ENCODE results near the gene TAPBPL. TPM values are rescaled to one million over a fixed set of nuclear protein-coding genes. Genes with fewer than 3 reads are reported as not detected.

TAPBPL gene
- total RNA-seq, 1 experiment from 2014 or later, result 6.1 TPM

- Histone ChIP-seq H3K27me3 (ENCODE audit: low read length) (no peaks in the 10 kb centered on the region), H3K4me2 (ENCODE audit: low read depth, low read length, poor library complexity, severe bottlenecking) (peak overlapping the region; percentile 96), H3K4me3 (ENCODE audit: low read length) (peak overlapping the region; percentile 68; the same call in 1 of the 2 replicates), H3K9ac (ENCODE audit: low read length) (peak overlapping the region; percentile 95), H3K9me2 (replicated peaks; ENCODE audit: insufficient read depth, low read length) (no peaks in the 10 kb centered on the region), H3K9me3 (ENCODE audit: low read length) (no peaks in the 10 kb centered on the region), H3K27ac (ENCODE audit: low read length) (peak overlapping the region; percentile 100), H3K79me2 (ENCODE audit: low read length) (peaks cover 1% of the 10 kb centered on the region), H4K20me1 (ENCODE audit: insufficient read depth, low read depth, low read length) (no peaks in the 10 kb centered on the region), H3K36me3 (ENCODE audit: insufficient read depth, low read length) (peaks cover 5% of the 10 kb centered on the region; the same call in 1 of the 2 replicates), H3K4me1 (ENCODE audit: low read length) (peaks cover 40% of the 10 kb centered on the region), H2AFZ (ENCODE audit: low read length) (no peak overlapping the region)
- peak; percentile 40 for DNase-seq
These were observed 1.2 kb downstream of the TAPBPL start for GRCh38 chr12:6452944-6453630.

GRCh38 chr12:6457220-6457945, 5.5 kb downstream of the TAPBPL start:
- H3K9me2 ChIP-seq (replicated peaks; ENCODE audit: insufficient read depth, low read length), result no peaks in the 10 kb centered on the region
- no peaks in the 10 kb centered on the region for H3K27me3 ChIP-seq (ENCODE audit: low read length)
- H3K36me3 ChIP-seq (ENCODE audit: insufficient read depth, low read length), result peaks cover 33% of the 10 kb centered on the region
- H3K27ac ChIP-seq (ENCODE audit: low read length), result peak overlapping the region; percentile 40
- no peaks in the 10 kb centered on the region for H3K9me3 ChIP-seq (ENCODE audit: low read length)
- no peak overlapping the region for H3K9ac ChIP-seq (ENCODE audit: low read length)
- no peaks in the 10 kb centered on the region for H4K20me1 ChIP-seq (ENCODE audit: insufficient read depth, low read depth, low read length)
- H3K79me2 ChIP-seq (ENCODE audit: low read length), result no peaks in the 10 kb centered on the region
- no peak overlapping the region for H2AFZ ChIP-seq (ENCODE audit: low read length)
- peak; percentile 65 for DNase-seq
- H3K4me3 ChIP-seq (ENCODE audit: low read length), result no peak overlapping the region
- no peak overlapping the region for H3K4me2 ChIP-seq (ENCODE audit: low read depth, low read length, poor library complexity, severe bottlenecking)
- peaks cover 43% of the 10 kb centered on the region for H3K4me1 ChIP-seq (ENCODE audit: low read length)

- Histone ChIP-seq H2AFZ (ENCODE audit: low read length) (no peak overlapping the region), H3K27me3 (ENCODE audit: low read length) (no peaks in the 10 kb centered on the region), H3K9ac (ENCODE audit: low read length) (no peak overlapping the region), H3K36me3 (ENCODE audit: insufficient read depth, low read length) (peaks cover 39% of the 10 kb centered on the region), H3K4me1 (ENCODE audit: low read length) (peaks cover 43% of the 10 kb centered on the region), H3K27ac (ENCODE audit: low read length) (peak overlapping the region; percentile 70), H3K4me3 (ENCODE audit: low read length) (no peak overlapping the region), H3K4me2 (ENCODE audit: low read depth, low read length, poor library complexity, severe bottlenecking) (no peak overlapping the region), H4K20me1 (ENCODE audit: insufficient read depth, low read depth, low read length) (no peaks in the 10 kb centered on the region), H3K9me3 (ENCODE audit: low read length) (no peaks in the 10 kb centered on the region), H3K9me2 (replicated peaks; ENCODE audit: insufficient read depth, low read length) (no peaks in the 10 kb centered on the region), H3K79me2 (ENCODE audit: low read length) (no peaks in the 10 kb centered on the region)
- peak; percentile 72 for DNase-seq
These were observed 6.6 kb downstream of the TAPBPL start for GRCh38 chr12:6458281-6459003.

GRCh38 chr12:6459004-6459337, 7.1 kb downstream of the TAPBPL start:
- DNase-seq, result no peak
- H3K27ac ChIP-seq (ENCODE audit: low read length), result peak overlapping the region; percentile 70
- H3K79me2 ChIP-seq (ENCODE audit: low read length), result no peaks in the 10 kb centered on the region
- no peak overlapping the region for H2AFZ ChIP-seq (ENCODE audit: low read length)
- no peaks in the 10 kb centered on the region for H3K9me2 ChIP-seq (replicated peaks; ENCODE audit: insufficient read depth, low read length)
- H3K9ac ChIP-seq (ENCODE audit: low read length), result no peak overlapping the region
- H3K9me3 ChIP-seq (ENCODE audit: low read length), result no peaks in the 10 kb centered on the region
- H3K4me1 ChIP-seq (ENCODE audit: low read length), result peaks cover 48% of the 10 kb centered on the region
- peaks cover 45% of the 10 kb centered on the region for H3K36me3 ChIP-seq (ENCODE audit: insufficient read depth, low read length)
- no peaks in the 10 kb centered on the region for H3K27me3 ChIP-seq (ENCODE audit: low read length)
- no peak overlapping the region for H3K4me3 ChIP-seq (ENCODE audit: low read length)
- H3K4me2 ChIP-seq (ENCODE audit: low read depth, low read length, poor library complexity, severe bottlenecking), result no peak overlapping the region
- no peaks in the 10 kb centered on the region for H4K20me1 ChIP-seq (ENCODE audit: insufficient read depth, low read depth, low read length)

- H4K20me1 ChIP-seq (ENCODE audit: insufficient read depth, low read depth, low read length), result no peaks in the 10 kb centered on the region
- peak overlapping the region; percentile 95 for H3K27ac ChIP-seq (ENCODE audit: low read length)
- H3K27me3 ChIP-seq (ENCODE audit: low read length), result no peaks in the 10 kb centered on the region
- peak; percentile 48 for DNase-seq
- peak overlapping the region; percentile 63 for H3K9ac ChIP-seq (ENCODE audit: low read length)
- no peaks in the 10 kb centered on the region for H3K9me2 ChIP-seq (replicated peaks; ENCODE audit: insufficient read depth, low read length)
- H3K36me3 ChIP-seq (ENCODE audit: insufficient read depth, low read length), result peaks cover 59% of the 10 kb centered on the region
- H3K4me3 ChIP-seq (ENCODE audit: low read length), result peak overlapping the region; percentile 2; the same call in 1 of the 2 replicates
- H2AFZ ChIP-seq (ENCODE audit: low read length), result no peak overlapping the region
- H3K9me3 ChIP-seq (ENCODE audit: low read length), result no peaks in the 10 kb centered on the region
- peaks cover 66% of the 10 kb centered on the region for H3K4me1 ChIP-seq (ENCODE audit: low read length)
- peaks cover 8% of the 10 kb centered on the region; the same call in 1 of the 2 replicates for H3K79me2 ChIP-seq (ENCODE audit: low read length)
- H3K4me2 ChIP-seq (ENCODE audit: low read depth, low read length, poor library complexity, severe bottlenecking), result peak overlapping the region; percentile 37
These were observed 9.0 kb downstream of the TAPBPL start for GRCh38 chr12:6460751-6461371.

- Histone ChIP-seq H3K27ac (ENCODE audit: low read length) (peak overlapping the region; percentile 95), H3K27me3 (ENCODE audit: low read length) (no peaks in the 10 kb centered on the region), H3K4me2 (ENCODE audit: low read depth, low read length, poor library complexity, severe bottlenecking) (peak overlapping the region; percentile 37), H3K4me3 (ENCODE audit: low read length) (peak overlapping the region; percentile 16; the same call in 1 of the 2 replicates), H3K79me2 (ENCODE audit: low read length) (peaks cover 15% of the 10 kb centered on the region), H3K9me3 (ENCODE audit: low read length) (no peaks in the 10 kb centered on the region), H3K9me2 (replicated peaks; ENCODE audit: insufficient read depth, low read length) (no peaks in the 10 kb centered on the region), H3K36me3 (ENCODE audit: insufficient read depth, low read length) (peaks cover 66% of the 10 kb centered on the region), H4K20me1 (ENCODE audit: insufficient read depth, low read depth, low read length) (0 out of 2 replicates have a peak, but pooled peaks cover 3% of the 10 kb centered on the region), H2AFZ (ENCODE audit: low read length) (no peak overlapping the region), H3K4me1 (ENCODE audit: low read length) (peaks cover 73% of the 10 kb centered on the region), H3K9ac (ENCODE audit: low read length) (peak overlapping the region; percentile 63)
- peak; percentile 93 for DNase-seq
These were observed 9.8 kb downstream of the TAPBPL start for GRCh38 chr12:6461401-6462233.

- H3K9ac ChIP-seq (ENCODE audit: low read length), result peak overlapping the region; percentile 63
- DNase-seq, result no peak
- no peak overlapping the region for H2AFZ ChIP-seq (ENCODE audit: low read length)
- H3K27me3 ChIP-seq (ENCODE audit: low read length), result no peaks in the 10 kb centered on the region
- H3K79me2 ChIP-seq (ENCODE audit: low read length), result peaks cover 19% of the 10 kb centered on the region
- H3K9me2 ChIP-seq (replicated peaks; ENCODE audit: insufficient read depth, low read length), result no peaks in the 10 kb centered on the region
- peak overlapping the region; percentile 16; the same call in 1 of the 2 replicates for H3K4me3 ChIP-seq (ENCODE audit: low read length)
- 0 out of 2 replicates have a peak, but pooled peaks cover 3% of the 10 kb centered on the region for H4K20me1 ChIP-seq (ENCODE audit: insufficient read depth, low read depth, low read length)
- peak overlapping the region; percentile 95 for H3K27ac ChIP-seq (ENCODE audit: low read length)
- peak overlapping the region; percentile 37 for H3K4me2 ChIP-seq (ENCODE audit: low read depth, low read length, poor library complexity, severe bottlenecking)
- no peaks in the 10 kb centered on the region for H3K9me3 ChIP-seq (ENCODE audit: low read length)
- peaks cover 70% of the 10 kb centered on the region for H3K36me3 ChIP-seq (ENCODE audit: insufficient read depth, low read length)
- H3K4me1 ChIP-seq (ENCODE audit: low read length), result peaks cover 81% of the 10 kb centered on the region
These were observed 10.6 kb downstream of the TAPBPL start for GRCh38 chr12:6462234-6462995.

Data from Karpas-422 (cell line).